Heart right ventricle (tissue), 16 donors: Measurements from ENCODE around the gene BRAF. TPM values are rescaled to one million over a fixed set of nuclear protein-coding genes. Genes with fewer than 3 reads are reported as not detected.

Experiments
- ATAC-seq, 8 donors: fragments of 200-7000 bp; cut with Tn5 transposase; one replicate each; pipeline ENCODE4 v1.9.1; 2020; ENCODE audit warnings: mild to moderate bottlenecking in 8 of 8, moderate library complexity in 8 of 8, moderate number of reproducible peaks in 1 of 8
- DNase-seq, 2 donors: peaks; one replicate each; pipeline ENCODE4 v3.0.0-alpha.2; 2020
- H3K27ac ChIP-seq, 10 donors: fragments of 200-600 bp; sonication (generic) in 2 of 10; one replicate each; pipeline versions ENCODE4 v1.5.0 to v1.8.0; 2020 to 2022; ENCODE audit warnings: mild to moderate bottlenecking in 3 of 10
- H3K27me3 ChIP-seq, 7 donors: fragments of 200-600 bp; one replicate each; pipeline ENCODE4 v1.8.0; 2021 to 2022; ENCODE audit warnings: mild to moderate bottlenecking in 2 of 7
- H3K36me3 ChIP-seq, 9 donors: fragments of 200-600 bp; sonication (generic) in 1 of 9; one replicate each; pipeline versions ENCODE4 v1.5.0 to v1.8.0; 2020 to 2022; ENCODE audit warnings: mild to moderate bottlenecking in 2 of 9
- H3K4me1 ChIP-seq, 9 donors: fragments of 200-600 bp; sonication (generic) in 1 of 9; one replicate each; pipeline versions ENCODE4 v1.5.0 to v1.8.0; 2020 to 2022; ENCODE audit warnings: mild to moderate bottlenecking in 4 of 9
- H3K4me3 ChIP-seq, 10 donors: fragments of 200-600 bp; sonication (generic) in 2 of 10; one replicate each; pipeline versions ENCODE4 v1.5.0 to v1.8.0; 2020 to 2022; ENCODE audit warnings: mild to moderate bottlenecking in 7 of 10, moderate library complexity in 2 of 10
- H3K9me3 ChIP-seq, 11 donors: fragments of 200-600 bp in 10 of 11; sonication (generic) in 2 of 11; one replicate each; pipeline versions ENCODE4 v1.5.0 to v1.8.0; 2013 to 2022; ENCODE audit warnings: mild to moderate bottlenecking in 2 of 11, control low read depth in 1 of 11, moderate library complexity in 1 of 11
- CTCF ChIP-seq, 9 donors: fragments of 200-600 bp; sonication (generic) in 2 of 9; IDR thresholded peaks; one replicate each; pipeline versions ENCODE4 v1.5.0 to v1.8.0; 2021 to 2022; ENCODE audit warnings: antibody characterized with exemption in 9 of 9, mild to moderate bottlenecking in 5 of 9, moderate library complexity in 1 of 9
- WGBS, 2 donors: extraction: QIAGEN DNeasy Blood & Tissue Kit; methylation state at CpG; one replicate each; pipeline ENCODE4 v1.1.7; 2013; ENCODE audit warnings: inconsistent platforms in 1 of 2; 5-methylcytosine and 5-hydroxymethylcytosine counted together
- intact Hi-C, 10 donors: fragments of 100-400 bp; cut with DNase I; formaldehyde crosslinking; loops; one replicate each; pipeline versions ENCODE4 v1.11.1 to v1.14.2; 2022
- polyA plus RNA-seq, 2 donors: library from polyadenylated mRNA; stranded (reverse); fragments of 200-250 nt; gene quantifications; one replicate each; pipeline ENCODE4 v1.2.3, GENCODE V29; 2013
- total RNA-seq, 10 donors: library from RNA; stranded (reverse); fragmentation: NEBNext Ultra II Directional in 3 of 10; extraction: Animal tissue kit (Norgen Biotek cat#: 25700) in 3 of 10; gene quantifications; one replicate each; pipeline versions ENCODE4 v1.2.1 to v1.2.4, GENCODE V29; 2021 to 2023
- donor health status: Arrhythmogenic right ventricular cardiomyopathy.
- donor health status: ischemic (EF 13 %, LVEDD 7.1; RV severe dilation, severe dysfunction).
- donor health status: healthy with polysubstance abuse.
- donor health status: DM: no; HTN: yes; CAD: no.
- donor health status: DM: no; HTN: no; CAD: no.
- donor health status: ischemic (EF 25% LVEDD 6.9; RV normal size, moderate dysfunction).
- donor health status: ischemic (EF 25% LVEDD 5.7; RV mildly dilated, moderate dysfunction).
- donor health status: healthy.
- donor health status: DM: yes; HTN: yes; CAD: no.
- donor health status: Ischemic cardiomyopathy.
- donor health status: ischemic (EF 35%, LVEDD 5.7; RV mildly dilated, moderate dysfunction).
- donor health status: nonischemic (EF 11% LVEDD 7.7; RV severe dilation, severe dysfunction).
- donor health status: DM: yes; HTN: yes; CAD: no.
- donor health status: PGD.
- donor health status: ischemic (EF 29% LVEDD 5.4; RV normal size, mild dysfunction).
- donor health status: nonischemic (EF 23%, LVEDD 6.1; RV moderate dilation, normal function).

The BRAF gene
- total and polyA plus RNA-seq, 12 donors: 3.8 to 36.8 (median 23.2) TPM

GRCh38 chr7:140927351-140927750 lies 2.6 kb upstream of the BRAF start:
- no peak for DNase-seq
- ATAC-seq: no peak
- intact Hi-C loops: loop anchor here in 6 of 10 donors (5.0 to 10.0 kb wide), 4 partner anchors 85 to 233 kb away; partner anchors contain the start of genes MRPS33 (in 3 of the 6) and NDUFB2 (in 1 of the 6)
- TF ChIP-seq CTCF (IDR thresholded peaks at IDR 0.05): no peak
- 97 to 99% methylated on average over 2 of the region's 2 CpGs for WGBS, 2 donors
- H3K4me1 ChIP-seq: peaks cover 5 to 30% (median 20%) of the 10 kb centered on the region in 9 donors
- H3K9me3 ChIP-seq: peaks cover 0 to 4% (median 0%) of the 10 kb centered on the region in 11 donors
- H3K27ac ChIP-seq: no peak overlapping the region
- H3K4me3 ChIP-seq: no peak overlapping the region
- no peaks in the 10 kb centered on the region for H3K36me3 ChIP-seq
- no peaks in the 10 kb centered on the region for H3K27me3 ChIP-seq

- ATAC-seq (no peak), DNase-seq (no peak)
- Histone ChIP-seq H3K4me3 (peak overlapping the region in 1 of 10 donors; percentile 98), H3K27me3 (no peaks in the 10 kb centered on the region), H3K4me1 (peaks cover 5 to 38% (median 29%) of the 10 kb centered on the region in 9 donors), H3K9me3 (peaks cover 0 to 4% (median 0%) of the 10 kb centered on the region in 11 donors), H3K36me3 (no peaks in the 10 kb centered on the region), H3K27ac (peak overlapping the region in 1 of 10 donors; percentile 99)
- no peak for TF ChIP-seq CTCF (IDR thresholded peaks at IDR 0.05)
- WGBS, 2 donors: 96% methylated on average over 7 of the region's 7 CpGs
- intact Hi-C loops: loop anchor here in 6 of 10 donors (5.0 to 10.0 kb wide), 4 partner anchors 86 to 231 kb away; partner anchors contain the start of genes MRPS33 (in 3 of the 6) and NDUFB2 (in 1 of the 6)
Observed at GRCh38 chr7:140926021-140926817, 1.5 kb upstream of the BRAF start.

- ATAC-seq (peak; percentile 76 to 89 (median 80)), DNase-seq (peak; percentile 76 to 82)
- H3K36me3 ChIP-seq: no peaks in the 10 kb centered on the region
- H3K4me1 ChIP-seq: peaks cover 5 to 45% (median 39%) of the 10 kb centered on the region in 9 donors
- WGBS, 2 donors: 1% methylated on average over 60 to 63 of the region's 69 CpGs
- H3K9me3 ChIP-seq: peaks cover 0 to 4% (median 0%) of the 10 kb centered on the region in 11 donors
- H3K27me3 ChIP-seq: no peaks in the 10 kb centered on the region
- intact Hi-C loops: loop anchor here in 8 of 10 donors (5.0 to 10.0 kb wide), 6 partner anchors 88 to 229 kb away; partner anchors contain the start of genes MRPS33 (in 3 of the 8) and NDUFB2 (in 2 of the 8)
- peak in 6 of 9 donors; percentile 37 to 71 (median 57) for TF ChIP-seq CTCF (IDR thresholded peaks at IDR 0.05)
- peak overlapping the region; percentile 96 to 100 (median 99) for H3K27ac ChIP-seq
- H3K4me3 ChIP-seq: peak overlapping the region; percentile 81 to 99 (median 96)
Observed at GRCh38 chr7:140924019-140924820, 509 bp downstream of the BRAF start.
